ENCODE results near the gene ZAP70.

Gene ZAP70

DNA sequence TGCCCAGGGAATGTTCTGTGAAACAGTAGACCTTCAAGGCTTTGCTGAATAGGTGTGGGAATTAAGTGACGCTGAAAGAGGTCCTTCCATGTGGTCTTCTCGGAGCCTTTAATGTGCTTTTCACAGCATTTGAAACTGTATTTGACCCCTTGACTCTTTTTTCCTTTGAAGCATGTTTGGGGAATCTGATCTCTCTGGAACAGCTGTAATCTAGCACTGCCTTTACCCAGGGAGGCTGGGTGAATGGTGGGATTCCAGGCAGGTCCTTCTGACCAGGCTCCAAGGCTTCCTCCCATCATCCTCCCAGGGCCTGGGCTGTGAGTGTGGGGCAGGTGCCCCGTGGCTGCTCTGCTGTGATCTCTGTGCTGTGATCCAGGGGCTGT lies 4.2 kb downstream of the ZAP70 start:
- DNase-seq (ENCODE audit: low read depth) = no peak

DNA sequence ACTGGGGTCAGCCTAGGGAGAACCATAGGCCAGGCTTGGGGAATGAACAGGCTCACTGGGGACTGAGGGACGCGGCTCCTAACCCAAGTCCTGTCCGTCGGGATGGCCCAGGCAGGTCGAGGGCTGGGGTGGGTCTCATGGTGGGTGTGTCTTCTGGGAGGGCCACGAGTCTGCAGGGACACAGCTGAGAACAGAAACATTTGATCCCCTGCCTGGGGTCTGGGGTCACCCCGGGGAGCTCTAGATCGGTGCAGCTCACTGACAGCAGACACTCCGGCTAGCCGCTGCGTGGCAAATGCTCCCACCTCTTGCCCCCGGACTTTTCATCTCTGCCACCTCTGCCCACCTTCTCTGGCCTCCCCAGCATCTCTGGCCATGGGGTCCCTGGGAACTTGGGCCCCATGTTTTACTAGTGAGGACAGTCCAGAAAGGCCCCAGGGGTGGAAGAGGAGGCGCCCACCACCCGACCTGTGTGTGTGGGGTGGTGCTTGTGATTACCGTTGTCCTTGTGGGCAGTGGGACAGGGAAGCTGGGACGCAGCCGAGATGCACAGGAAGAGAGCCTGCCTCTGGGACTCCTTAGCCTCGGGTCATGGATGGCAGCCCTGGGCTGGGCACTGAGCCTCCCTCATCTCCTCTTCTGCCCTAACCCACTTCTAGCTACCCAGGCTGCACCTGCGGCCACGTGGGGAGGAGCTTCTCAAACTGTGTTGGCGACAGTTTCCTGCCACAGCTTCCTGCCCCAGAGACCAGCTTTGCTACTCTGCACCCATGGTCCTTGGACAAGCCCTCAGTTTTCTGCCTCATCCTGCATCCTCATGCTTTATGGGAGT lies 4.9 kb downstream of the ZAP70 start:
- no peak for DNase-seq (ENCODE audit: low read depth)

DNA sequence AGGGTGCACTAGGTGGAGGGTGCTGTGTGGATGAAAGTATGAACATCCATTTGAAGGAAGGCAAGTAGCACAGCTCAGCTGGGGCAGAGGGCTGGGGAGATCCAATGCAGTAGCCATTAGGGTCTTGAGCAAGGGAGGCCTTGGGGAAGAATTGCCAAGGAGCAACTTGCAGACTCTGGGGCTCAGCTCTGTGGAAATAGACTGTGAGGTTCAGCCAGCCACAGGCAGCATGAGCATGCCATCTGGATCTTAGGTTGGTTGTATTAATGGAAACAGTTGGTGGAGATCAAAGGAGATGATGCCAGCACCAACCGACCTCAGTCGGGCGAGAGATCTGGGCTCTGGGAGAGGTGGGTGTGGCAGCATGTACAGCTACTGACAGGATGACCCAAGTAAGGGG lies 5.6 kb downstream of the ZAP70 start:
- no peak for DNase-seq (ENCODE audit: low read depth)

DNA sequence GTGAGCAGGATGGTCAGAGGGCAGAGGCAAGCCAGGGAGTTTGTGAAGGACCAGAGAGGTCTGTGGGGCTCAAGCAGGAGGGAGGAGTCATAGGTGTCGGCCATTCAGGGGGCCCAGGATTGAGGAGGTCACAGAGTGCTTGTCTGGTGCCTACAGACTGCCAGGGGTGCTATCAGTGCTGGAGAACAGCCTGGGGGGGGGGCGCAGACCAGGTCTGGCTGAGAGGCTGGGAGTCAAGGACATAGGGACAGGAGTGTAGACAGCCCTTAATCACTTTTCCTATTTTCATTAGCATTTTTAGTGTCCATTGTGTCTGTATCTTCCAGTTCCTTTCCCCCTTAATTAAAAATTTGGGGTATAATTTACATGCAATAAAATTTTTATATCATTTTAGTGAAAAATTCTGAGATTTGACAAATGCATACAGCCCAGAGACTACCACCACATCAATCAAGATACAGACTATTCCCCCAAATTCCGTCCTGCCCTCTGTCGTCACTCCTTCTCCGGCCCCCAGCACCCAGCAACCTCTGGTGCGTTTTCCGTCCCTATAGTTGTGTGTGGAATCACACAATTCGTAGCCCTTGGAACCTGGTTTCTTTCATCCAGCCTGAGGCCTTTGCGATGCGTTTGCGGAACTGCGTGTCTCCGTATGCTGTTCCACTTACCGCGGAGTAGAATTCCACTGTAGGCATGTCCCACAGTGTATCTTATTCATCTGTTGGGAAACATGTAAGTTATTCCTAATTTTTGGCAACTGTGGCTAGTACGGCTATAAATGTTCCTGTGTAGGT lies 6.2 kb downstream of the ZAP70 start:
- no peak for DNase-seq (ENCODE audit: low read depth)

DNA sequence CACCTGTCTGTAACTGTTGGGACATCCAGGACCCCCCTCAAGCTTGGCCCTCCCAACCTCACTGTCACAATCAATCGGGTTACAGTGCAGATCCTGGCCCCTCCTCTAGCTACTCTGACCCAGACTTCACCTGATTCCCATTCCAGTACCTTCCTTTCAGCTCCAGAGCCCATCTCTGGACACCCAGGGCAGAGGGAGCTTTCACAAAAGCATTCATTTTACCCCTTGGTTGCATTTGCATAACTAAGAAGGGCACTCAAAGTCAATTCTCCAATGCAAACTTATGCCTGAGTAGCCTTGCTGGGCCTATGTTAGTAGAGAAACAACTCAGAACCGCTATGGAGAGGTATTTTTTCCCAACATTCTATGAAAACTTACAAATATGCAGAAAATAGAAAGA lies 7.4 kb downstream of the ZAP70 start:
- DNase-seq (ENCODE audit: low read depth) = no peak

DNA sequence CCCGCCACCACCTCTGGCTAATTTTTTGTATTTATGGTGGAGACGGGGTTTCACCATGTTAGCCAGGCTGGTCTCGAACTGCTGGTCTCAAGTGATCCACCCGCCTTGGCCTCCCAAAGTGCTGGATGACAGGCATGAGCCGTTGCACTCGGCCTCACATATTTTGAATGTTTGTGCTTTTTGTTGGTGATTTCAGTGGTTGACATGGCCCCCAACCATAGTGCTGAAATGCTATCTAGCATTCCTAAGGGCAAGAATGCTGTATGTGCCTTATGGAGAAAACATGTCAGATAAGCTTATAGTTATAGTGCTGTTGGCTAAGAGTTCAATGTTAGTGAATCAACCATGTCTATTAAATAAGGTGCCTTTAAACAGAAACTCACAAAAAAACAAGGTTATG lies 8.9 kb downstream of the ZAP70 start:
- DNase-seq (ENCODE audit: low read depth) = no peak

DNA sequence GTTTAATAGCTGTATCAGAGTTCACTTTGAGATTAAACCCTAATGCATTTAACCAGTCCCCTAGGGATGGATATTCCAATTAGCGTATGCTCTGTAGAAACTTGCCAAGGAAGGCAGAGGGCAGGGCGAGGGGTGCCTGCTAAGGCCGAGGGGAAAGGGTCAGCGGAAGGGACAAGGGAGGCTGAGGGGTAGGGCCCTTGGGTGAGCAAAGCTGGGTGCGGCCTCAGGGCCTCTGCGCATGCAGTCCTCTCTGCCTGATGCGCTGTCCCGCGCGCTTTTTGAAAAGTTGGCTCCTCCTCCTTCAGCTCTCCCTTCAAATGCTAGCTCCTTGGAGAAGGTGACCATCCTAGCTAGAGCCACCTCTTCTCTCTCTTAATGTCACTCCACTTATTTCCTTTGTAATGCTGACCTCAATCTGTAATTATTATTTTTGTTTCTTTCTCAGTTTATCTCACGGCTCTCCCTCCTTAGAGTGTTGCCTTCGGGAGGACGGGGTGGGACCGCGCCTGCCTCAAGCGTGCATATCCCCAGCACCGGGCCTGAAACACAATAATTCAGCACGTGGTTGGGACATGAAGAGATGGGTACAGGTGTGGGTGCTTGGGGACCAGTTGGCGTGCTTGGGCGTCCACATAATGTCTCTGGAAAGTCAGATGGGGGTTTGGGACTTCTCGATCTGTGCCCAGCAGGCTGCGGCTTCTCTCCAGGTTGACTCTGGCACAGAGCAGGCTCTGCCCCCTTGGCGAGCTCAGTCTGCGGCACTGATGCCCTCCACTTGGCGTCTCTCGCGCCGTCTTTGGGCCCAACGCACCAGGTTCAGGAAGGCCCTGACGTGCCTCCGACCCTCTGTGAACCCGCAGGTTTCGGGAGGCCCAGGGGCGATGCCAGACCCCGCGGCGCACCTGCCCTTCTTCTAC lies 10.0 kb downstream of the ZAP70 start:
- no peak for DNase-seq (ENCODE audit: low read depth)

DNA sequence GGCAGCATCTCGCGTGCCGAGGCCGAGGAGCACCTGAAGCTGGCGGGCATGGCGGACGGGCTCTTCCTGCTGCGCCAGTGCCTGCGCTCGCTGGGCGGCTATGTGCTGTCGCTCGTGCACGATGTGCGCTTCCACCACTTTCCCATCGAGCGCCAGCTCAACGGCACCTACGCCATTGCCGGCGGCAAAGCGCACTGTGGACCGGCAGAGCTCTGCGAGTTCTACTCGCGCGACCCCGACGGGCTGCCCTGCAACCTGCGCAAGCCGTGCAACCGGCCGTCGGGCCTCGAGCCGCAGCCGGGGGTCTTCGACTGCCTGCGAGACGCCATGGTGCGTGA lies 10.7 kb downstream of the ZAP70 start:
- DNase-seq (ENCODE audit: low read depth) = no peak

DNA sequence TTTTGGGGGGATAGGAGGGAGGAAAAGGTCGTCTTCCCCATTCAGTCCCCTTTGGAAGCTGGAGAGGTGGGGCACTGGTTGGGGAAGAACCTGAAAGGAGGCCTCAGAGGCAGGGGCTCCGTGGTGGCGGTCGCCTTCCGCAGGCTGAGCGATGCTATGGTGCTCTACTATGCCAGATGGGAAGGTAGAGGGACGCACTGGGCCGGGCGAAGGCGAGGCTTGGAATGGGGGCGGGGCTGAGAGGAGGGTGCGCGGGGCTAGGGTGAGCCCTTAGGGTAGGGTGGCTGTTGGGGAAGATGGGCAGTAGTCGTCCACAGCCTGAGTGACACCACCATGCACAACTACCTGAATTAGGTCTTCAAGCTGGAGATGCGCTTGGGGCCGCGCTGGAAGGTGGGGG lies 11.1 kb downstream of the ZAP70 start:
- no peak for DNase-seq (ENCODE audit: low read depth)

DNA sequence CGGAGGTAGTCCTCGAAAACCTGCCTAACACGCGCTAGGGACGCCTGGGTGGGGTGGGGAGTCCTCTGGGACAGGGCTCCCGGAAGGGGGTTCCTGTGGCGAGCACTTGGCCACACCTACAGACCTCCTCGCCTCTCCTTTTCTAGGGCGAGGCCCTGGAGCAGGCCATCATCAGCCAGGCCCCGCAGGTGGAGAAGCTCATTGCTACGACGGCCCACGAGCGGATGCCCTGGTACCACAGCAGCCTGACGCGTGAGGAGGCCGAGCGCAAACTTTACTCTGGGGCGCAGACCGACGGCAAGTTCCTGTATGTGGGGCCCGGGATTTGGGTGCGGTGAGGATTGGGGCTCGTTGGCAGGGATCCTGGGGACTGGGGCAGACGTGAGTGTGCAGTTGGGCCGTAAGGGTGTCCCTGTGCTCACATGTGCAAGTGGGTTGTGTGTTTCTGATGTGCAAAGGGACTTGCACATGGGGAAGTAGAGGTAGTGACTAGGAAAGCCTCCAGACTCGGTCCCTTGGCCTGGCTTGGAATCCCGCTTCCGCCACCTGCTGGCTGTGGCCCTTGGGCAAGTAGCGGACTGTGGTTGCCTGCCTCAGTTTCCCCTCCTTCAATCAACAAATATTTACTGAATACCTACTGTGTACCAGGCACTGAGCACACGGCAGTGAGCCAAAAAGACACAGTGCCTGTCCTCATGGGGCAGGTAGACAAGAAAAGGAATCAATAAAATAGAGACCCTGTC lies 11.7 kb downstream of the ZAP70 start:
- DNase-seq (ENCODE audit: low read depth) = no peak

DNA sequence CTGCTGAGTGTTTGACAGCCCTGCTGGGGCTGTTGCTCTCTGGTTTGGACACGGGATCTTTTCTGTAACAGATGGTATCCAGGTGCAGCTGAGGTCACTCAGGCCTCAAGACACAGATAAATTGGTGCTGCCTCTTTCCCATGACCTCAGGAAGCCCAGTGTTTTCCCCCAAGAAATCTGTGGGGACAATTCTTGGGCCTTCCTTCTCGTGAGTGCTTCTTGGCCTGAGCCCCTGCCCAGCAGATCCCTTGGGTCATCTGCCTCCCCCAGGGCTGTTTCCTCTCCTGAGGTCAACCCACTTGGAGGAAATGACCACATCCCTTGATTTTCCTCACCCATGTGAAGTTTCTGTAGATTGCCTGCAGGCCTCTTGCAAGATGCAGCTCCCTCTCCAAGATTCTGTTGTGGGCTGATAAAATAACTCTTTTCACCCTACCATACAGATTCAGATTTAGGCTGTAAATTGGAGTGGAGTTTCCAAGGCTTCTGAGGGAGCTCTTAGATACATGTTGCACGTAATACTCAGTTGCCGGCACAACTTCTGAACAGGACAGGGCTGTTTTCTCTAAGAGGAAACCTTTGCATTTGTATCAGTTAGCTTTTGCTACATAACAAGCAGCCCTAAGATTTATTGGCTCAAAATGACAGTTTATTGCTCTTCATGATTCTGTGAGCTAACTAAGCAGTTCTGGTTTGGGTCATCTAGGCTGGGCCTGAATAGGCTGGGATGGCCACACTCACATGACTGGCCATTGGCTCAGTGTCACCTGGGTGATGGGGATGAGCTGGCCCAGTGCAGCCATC lies 13.1 kb downstream of the ZAP70 start:
- DNase-seq (ENCODE audit: low read depth) = no peak

DNA sequence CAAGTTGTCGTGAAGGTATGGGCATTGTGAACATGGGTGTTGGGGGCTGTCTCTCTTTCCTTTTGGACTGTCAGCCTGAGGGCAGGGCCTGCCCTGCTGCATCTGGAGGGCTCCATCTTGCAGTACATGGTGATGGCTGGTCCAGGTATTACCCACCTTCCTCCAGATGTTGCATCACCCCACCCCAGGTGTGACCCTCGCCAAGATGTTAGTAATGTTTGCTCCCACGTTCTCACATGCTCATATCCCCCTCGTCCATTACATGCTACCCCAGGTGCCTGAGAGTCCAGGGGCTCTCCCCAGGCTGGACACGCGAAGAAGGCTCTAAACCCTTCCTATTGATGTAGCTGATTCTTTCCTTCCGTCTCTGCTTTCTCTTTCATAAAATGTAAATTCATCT lies 13.9 kb downstream of the ZAP70 start:
- DNase-seq (ENCODE audit: low read depth) = no peak

DNA sequence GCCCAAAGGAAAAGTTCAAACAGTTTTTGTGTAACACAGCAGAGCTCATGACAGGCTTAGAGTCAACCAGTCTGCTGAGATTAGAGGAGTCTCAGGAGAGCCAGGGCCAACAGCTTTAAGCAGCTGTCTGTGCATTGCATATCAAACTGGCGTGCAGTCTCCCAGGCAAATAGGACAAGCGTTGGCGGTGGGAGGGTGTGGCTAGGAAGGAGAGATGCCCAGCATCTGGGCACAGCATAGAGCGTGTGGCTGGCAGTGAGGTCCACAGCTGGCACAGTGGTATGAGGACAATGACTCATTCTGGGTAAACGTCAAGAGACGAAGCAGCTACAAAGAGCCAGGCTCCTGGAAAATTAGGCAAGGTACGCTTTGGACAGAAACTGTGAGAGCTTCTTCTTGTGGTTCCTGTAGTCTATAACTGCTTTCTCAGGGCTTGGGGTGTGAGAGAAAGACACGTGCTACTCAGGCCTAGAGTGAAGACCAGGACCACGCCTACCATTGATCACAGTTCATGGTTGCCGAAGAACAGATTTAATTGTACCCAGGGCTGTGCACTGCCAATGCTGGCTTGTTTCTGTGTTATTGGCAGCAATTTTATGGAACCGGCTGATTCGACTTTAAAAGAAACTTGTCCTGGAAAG lies 14.8 kb downstream of the ZAP70 start:
- no peak for DNase-seq (ENCODE audit: low read depth)

DNA sequence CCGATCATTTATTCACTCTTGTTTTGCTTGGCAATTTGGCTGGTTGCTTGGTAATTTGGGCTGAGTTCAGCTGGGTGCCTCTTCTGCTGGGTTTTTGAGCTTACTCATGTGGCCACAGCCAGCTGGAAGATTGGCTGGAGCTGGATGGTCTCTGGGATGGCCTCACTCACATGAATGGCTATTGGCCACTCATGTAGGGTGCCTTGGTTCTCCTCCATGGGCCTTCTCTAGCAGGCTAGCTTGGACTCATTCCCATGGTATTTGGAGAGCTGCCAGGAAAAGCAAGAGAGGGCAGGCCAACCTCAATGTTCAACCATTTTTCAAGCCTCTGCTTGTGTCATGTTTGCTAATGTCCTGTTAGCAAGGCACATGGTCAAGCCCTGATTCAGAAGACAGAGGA lies 16.9 kb downstream of the ZAP70 start:
- no peak for DNase-seq (ENCODE audit: low read depth)

DNA sequence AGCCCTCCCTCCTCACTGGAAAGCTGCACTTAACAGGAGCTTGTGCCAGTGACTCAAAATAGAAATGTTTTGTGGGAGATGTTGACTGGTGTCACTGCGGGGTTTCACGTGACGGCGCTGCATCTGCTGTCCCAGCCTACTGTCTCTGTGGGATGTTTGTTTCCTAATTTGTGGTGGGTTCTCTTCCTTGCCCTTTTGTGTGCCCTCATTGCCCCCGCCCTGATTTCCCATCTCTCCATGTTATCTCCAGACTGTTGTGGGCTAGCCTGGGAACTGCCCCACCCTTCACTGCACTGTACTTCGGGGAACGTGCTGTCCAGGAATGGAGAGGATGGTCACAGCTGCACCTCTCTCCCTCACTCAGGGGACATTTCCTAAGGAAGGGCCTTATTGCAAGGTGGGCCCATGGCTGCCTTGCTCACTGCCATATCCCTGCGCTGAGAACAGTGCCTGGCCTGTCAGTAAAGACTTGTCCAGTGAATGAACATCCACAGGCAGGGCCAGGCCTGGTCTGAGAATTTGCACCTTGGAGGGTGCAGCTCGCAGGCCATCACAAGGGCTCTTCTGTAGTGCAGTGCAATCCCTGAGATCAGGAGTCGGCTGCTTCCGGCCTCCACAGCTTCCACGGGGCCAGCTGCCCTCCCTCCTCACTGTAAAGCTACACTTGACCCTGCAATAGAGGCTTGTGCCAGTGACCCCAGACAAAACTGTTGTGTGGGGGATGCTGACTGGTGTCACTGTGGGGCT lies 18.1 kb downstream of the ZAP70 start:
- no peak for DNase-seq (ENCODE audit: low read depth)

DNA sequence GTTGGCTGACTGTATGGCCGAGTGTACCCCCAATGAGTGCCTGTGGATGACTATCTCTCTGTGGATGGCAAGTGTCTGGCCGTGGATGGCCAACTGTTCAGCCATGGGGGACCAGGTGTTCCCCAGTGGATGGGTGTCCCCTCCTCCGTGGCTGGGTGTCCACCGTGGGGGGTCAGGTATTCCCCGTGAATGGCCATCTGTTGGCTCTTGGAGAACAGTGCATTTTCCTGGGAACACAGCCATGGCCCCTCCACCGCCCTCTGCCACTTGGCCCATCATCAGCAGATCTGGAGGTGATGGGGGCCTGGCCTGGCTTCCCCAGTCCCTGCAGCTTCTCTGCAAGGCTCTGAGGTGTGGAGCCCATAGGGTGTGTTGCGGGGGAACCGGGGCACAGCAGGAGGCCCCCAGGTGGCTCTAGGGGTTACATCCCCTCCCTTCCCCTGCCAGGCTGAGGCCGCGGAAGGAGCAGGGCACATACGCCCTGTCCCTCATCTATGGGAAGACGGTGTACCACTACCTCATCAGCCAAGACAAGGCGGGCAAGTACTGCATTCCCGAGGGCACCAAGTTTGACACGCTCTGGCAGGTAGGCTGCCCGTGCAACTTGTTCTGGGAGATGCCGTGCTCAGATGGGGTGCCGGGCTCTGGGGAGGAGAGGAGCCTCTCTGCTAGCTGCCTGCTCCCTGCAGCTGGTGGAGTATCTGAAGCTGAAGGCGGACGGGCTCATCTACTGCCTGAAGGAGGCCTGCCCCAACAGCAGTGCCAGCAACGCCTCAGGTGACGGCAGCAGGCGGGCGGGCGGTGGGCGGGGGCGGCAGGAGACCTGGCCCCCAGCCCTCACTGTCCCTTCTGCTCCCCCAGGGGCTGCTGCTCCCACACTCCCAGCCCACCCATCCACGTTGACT lies 19.3 kb downstream of the ZAP70 start:
- DNase-seq (ENCODE audit: low read depth) = no peak

DNA sequence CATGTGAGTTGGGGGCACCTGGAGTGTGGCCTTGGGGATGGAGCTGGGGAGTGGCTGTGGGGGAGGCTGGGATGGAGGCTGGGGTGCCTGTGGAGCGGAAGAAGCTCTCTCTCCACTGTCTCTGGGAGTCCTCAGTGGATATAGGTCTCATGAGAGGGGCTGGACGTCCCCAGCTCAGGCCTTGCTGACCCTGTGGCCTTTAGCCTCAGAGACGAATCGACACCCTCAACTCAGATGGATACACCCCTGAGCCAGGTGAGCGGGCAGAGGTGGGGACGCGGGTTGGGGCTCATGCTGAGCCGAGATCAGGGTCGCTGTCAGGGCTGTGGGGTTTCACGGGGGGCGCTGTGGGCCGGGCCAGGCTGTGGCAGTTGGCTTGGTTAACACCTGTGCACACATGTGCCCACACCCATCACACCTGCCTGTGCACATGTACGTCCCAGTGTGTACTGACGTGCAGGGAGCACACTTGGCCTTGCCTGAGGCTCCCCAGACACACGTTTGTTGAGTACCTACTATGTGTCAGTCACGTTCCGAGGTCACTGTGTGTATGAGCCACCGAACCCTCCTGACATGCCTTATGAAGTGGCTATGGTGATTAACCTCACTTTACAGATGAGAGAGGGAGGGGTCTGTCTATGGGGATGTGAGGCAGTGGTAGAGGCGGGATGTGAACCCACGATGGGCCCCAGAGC lies 20.1 kb downstream of the ZAP70 start:
- DNase-seq (ENCODE audit: low read depth) = no peak
